Activated naive CD4-positive, alpha-beta T cell treated with anti-CD3 and anti-CD28 coated beads, Interleukin-2, amount 10 ng/mL, durations not matched to agents 7 days and 5 days (primary cell): ENCODE data around the gene CHI3L2.

ENCODE experiments used
- CTCF ChIA-PET: fragments of 350-600 bp; sonication (Branson Sonifier 250); formaldehyde crosslinking; loops from one replicate; lab custom pipeline; 2021; ENCODE audit warnings: antibody characterized with exemption; lab: Charles Lee
- DNase-seq: peaks from one replicate; pipeline ENCODE4 v3.0.0-alpha.2; 2020
- H3K27ac Mint-ChIP-seq: one replicate; pipeline ENCODE4 v1.8.0; 2021; ENCODE audit warnings: mild to moderate bottlenecking, moderate library complexity, mixed read lengths
- H3K27me3 Mint-ChIP-seq: one replicate; pipeline ENCODE4 v1.8.0; 2021; ENCODE audit warnings: mild to moderate bottlenecking, mixed read lengths
- H3K36me3 Mint-ChIP-seq: one replicate; pipeline ENCODE4 v1.8.0; 2021; ENCODE audit warnings: mixed read lengths
- H3K4me1 Mint-ChIP-seq: one replicate; pipeline ENCODE4 v1.8.0; 2021; ENCODE audit warnings: mixed read lengths
- H3K4me3 Mint-ChIP-seq: one replicate; pipeline ENCODE4 v1.8.0; 2021; ENCODE audit warnings: mild to moderate bottlenecking, moderate library complexity, mixed read lengths
- H3K9me3 Mint-ChIP-seq: one replicate; pipeline ENCODE4 v1.8.0; 2021; ENCODE audit warnings: mixed read lengths

Gene CHI3L2

GRCh38 chr1:111267801-111268508, 40.4 kb downstream of the CHI3L2 start:
- H3K27ac Mint-ChIP-seq, result no peak overlapping the region
- H3K27me3 Mint-ChIP-seq, result peaks cover 47% of the 10 kb centered on the region
- no peak for DNase-seq
- H3K4me3 Mint-ChIP-seq, result no peak overlapping the region
- peaks cover 8% of the 10 kb centered on the region for H3K4me1 Mint-ChIP-seq
- CTCF ChIA-PET, result no interaction called here
- peaks cover 1% of the 10 kb centered on the region for H3K9me3 Mint-ChIP-seq
- peaks cover 4% of the 10 kb centered on the region for H3K36me3 Mint-ChIP-seq

DNA sequence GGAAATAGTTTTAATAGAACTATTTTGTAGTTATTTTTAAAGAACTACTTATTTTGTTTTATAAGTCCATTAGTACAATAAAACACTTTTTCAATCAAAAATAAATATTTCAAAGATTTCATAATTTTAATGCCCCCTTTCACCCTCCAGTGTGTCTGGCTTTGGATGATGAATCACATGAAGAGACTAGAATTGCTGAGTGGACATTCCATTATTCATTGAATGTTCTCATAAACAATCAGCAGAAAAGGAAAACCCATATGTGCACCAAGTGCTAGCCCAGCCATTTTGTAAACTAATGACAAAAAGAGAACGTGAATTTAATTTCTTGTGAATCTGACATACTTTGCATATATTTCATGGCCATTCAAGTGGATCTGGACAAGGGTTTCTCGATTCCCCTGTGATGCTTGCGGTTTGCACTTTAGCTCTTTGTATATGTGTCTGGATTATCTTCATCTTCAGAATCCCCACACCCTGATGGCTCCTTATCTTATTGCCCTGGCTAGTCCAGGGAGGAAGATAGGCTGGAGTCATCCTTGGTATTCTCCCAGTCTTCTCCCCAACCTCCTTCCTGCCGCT, 42.4 kb downstream of the CHI3L2 start:
- Mint-ChIP-seq H3K27me3 (peaks cover 43% of the 10 kb centered on the region), H3K4me1 (peaks cover 13% of the 10 kb centered on the region), H3K9me3 (peaks cover 1% of the 10 kb centered on the region), H3K4me3 (no peak overlapping the region), H3K36me3 (peaks cover 4% of the 10 kb centered on the region), H3K27ac (no peak overlapping the region)
- CTCF ChIA-PET, result no interaction called here
- DNase-seq, result no peak

GRCh38 chr1:111270771-111271463, 43.4 kb downstream of the CHI3L2 start:
- Mint-ChIP-seq H3K36me3 (peaks cover 4% of the 10 kb centered on the region), H3K4me1 (peaks cover 20% of the 10 kb centered on the region), H3K9me3 (no peaks in the 10 kb centered on the region), H3K27ac (no peak overlapping the region), H3K27me3 (peaks cover 43% of the 10 kb centered on the region), H3K4me3 (no peak overlapping the region)
- DNase-seq, result no peak
- CTCF ChIA-PET, result interaction anchor here (0.7 to 1.9 kb wide), 4 partner anchors 14 to 72 kb away, joined by 3 to 5 read pairs (median 3); no protein-coding TSS in a partner anchor

DNA sequence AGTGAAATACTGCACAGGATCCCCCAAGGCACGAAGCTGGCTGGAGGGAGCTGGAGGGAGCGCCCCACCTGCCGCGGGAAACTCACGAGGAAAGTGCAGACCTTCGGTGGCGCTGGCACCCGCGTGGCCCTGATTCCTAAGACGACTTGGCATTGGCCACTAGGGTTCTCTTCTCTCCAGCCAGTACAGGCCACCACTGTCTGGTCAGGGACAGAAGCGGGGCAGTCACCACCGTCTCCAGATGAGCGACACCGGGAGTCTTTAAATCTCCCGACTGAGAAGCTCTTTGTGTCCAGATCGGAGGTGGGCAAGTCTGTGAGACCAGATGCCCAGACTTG, 43.9 kb downstream of the CHI3L2 start:
- H3K9me3 Mint-ChIP-seq, result no peaks in the 10 kb centered on the region
- H3K27me3 Mint-ChIP-seq, result peaks cover 43% of the 10 kb centered on the region
- H3K4me3 Mint-ChIP-seq, result no peak overlapping the region
- DNase-seq, result no peak
- H3K4me1 Mint-ChIP-seq, result peaks cover 20% of the 10 kb centered on the region
- H3K36me3 Mint-ChIP-seq, result peaks cover 4% of the 10 kb centered on the region
- CTCF ChIA-PET, result interaction anchor here (0.7 to 1.9 kb wide), 4 partner anchors 14 to 72 kb away, joined by 3 to 5 read pairs (median 3); no protein-coding TSS in a partner anchor
- H3K27ac Mint-ChIP-seq, result no peak overlapping the region

GRCh38 chr1:111272081-111272480, 44.6 kb downstream of the CHI3L2 start:
- CTCF ChIA-PET, result interaction anchor here (1.2 to 1.9 kb wide), 2 partner anchors 49 to 68 kb away, joined by 3 to 5 read pairs; no protein-coding TSS in a partner anchor
- Mint-ChIP-seq H3K27me3 (peaks cover 39% of the 10 kb centered on the region), H3K9me3 (no peaks in the 10 kb centered on the region), H3K27ac (no peak overlapping the region), H3K36me3 (peaks cover 4% of the 10 kb centered on the region), H3K4me3 (no peak overlapping the region), H3K4me1 (peaks cover 20% of the 10 kb centered on the region)
- DNase-seq, result no peak

- Mint-ChIP-seq H3K36me3 (peaks cover 4% of the 10 kb centered on the region), H3K27me3 (peaks cover 31% of the 10 kb centered on the region), H3K4me3 (no peak overlapping the region), H3K27ac (peak overlapping the region; percentile 8), H3K9me3 (no peaks in the 10 kb centered on the region), H3K4me1 (peaks cover 20% of the 10 kb centered on the region)
- CTCF ChIA-PET, result interaction anchor here (1.2 to 1.4 kb wide), 2 partner anchors 60 to 126 kb away, joined by 3 read pairs; no protein-coding TSS in a partner anchor
- no peak for DNase-seq
Measured at GRCh38 chr1:111274653-111275052, 47.1 kb downstream of the CHI3L2 start.

DNA sequence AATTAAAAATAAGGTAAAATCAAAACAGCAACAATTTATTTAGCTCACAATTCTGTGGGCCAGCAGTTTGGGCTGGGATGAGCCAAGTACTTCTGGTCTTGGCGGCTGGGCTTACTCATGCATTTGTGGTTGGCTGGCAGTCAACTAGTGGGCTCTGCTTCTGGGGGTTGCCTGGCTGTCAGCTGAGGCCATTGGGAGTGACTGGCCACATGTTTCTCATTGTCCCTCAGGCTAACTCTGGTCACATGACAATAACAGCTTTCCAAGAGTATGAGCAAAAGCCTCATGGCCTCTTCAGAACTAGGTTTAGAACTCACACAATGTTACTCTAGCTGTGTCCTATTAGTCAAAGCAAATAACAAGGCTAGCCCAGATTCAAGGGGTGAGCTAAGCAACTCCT, 47.6 kb downstream of the CHI3L2 start:
- Mint-ChIP-seq H3K4me3 (no peak overlapping the region), H3K9me3 (no peaks in the 10 kb centered on the region), H3K36me3 (peaks cover 4% of the 10 kb centered on the region), H3K4me1 (peaks cover 20% of the 10 kb centered on the region), H3K27ac (peak overlapping the region; percentile 8), H3K27me3 (peaks cover 28% of the 10 kb centered on the region)
- CTCF ChIA-PET, result interaction anchor here (1.2 to 1.4 kb wide), 2 partner anchors 59 to 125 kb away, joined by 3 read pairs; no protein-coding TSS in a partner anchor
- no peak for DNase-seq

DNA sequence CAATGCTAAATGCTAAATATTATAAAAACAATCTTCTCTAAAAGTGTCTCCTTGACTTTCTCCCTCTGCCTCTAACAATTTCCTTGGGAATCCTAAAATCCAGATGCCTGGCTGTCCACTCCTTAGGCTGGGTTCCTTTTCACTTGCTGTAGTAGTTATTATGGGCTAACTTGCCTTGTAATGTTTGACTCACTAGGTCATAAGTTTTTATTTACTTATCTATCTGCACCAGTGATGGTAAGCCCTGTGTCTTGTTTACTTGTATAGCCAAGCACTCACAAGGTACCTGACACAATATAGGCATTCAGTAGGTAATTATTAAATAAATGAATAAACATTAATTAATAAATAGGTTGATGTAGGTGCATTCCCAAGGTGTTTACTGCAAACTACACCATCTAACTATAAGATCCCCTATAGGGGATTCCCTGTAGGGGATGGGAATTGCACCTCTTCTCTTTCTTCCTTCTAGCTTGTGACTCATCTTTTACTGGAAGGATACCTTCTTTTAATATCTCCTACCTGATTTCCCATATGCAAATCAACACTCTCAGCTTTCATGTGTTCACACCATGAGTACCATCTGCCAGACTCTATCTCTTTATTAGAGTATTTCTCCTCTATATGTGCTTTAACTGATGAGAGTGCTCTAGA, 48.4 kb downstream of the CHI3L2 start:
- Mint-ChIP-seq H3K4me3 (no peak overlapping the region), H3K27me3 (peaks cover 19% of the 10 kb centered on the region), H3K9me3 (no peaks in the 10 kb centered on the region), H3K4me1 (peaks cover 19% of the 10 kb centered on the region), H3K27ac (no peak overlapping the region), H3K36me3 (peaks cover 3% of the 10 kb centered on the region)
- CTCF ChIA-PET, result no interaction called here
- DNase-seq, result no peak

DNA sequence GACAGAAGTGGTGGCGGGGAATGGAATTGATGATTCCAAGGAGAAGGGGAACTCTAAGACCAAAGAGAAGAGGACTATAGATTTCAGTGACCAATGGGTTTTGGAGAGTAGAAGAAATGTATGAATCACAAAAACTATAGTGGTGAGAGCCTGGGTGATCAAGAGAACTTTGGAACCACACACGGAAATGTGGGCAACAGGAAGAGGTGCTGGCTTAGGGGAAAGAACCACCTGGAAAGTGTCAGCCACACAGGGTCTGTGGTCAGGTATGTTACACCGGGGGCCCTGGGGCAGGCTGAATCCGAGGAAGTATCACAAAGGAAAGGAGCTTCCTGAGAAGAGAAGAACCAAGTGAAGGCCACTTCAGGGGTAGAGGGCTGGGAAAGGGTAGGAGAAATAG, 51.6 kb downstream of the CHI3L2 start:
- Mint-ChIP-seq H3K27ac (no peak overlapping the region), H3K36me3 (no peaks in the 10 kb centered on the region), H3K9me3 (no peaks in the 10 kb centered on the region), H3K4me3 (no peak overlapping the region), H3K4me1 (peaks cover 12% of the 10 kb centered on the region), H3K27me3 (peaks cover 5% of the 10 kb centered on the region)
- CTCF ChIA-PET, result no interaction called here
- no peak for DNase-seq

- Mint-ChIP-seq H3K9me3 (no peaks in the 10 kb centered on the region), H3K27ac (no peak overlapping the region), H3K36me3 (no peaks in the 10 kb centered on the region), H3K4me1 (peaks cover 4% of the 10 kb centered on the region), H3K4me3 (no peak overlapping the region), H3K27me3 (peaks cover 5% of the 10 kb centered on the region)
- CTCF ChIA-PET, result no interaction called here
- DNase-seq, result no peak
Measured at GRCh38 chr1:111280267-111280666, 52.8 kb downstream of the CHI3L2 start.

DNA sequence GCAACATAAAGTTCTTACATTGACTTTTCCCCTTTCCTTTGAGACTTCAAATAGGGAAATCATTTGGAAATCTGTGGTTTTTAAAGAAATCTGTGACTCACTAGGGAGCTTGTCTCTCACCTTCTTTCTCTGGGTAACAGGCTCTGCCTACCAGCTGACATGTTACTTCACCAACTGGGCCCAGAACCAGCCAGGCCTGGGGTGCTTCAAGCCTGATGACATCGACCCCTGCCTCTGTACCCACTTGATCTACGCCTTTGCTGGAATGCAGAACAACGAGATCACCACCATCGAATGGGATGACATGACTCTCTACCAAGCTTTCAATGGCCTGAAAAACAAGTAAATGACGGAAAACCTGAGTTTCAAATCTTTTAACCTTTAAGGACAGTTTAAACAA, 53.9 kb downstream of the CHI3L2 start:
- CTCF ChIA-PET, result no interaction called here
- Mint-ChIP-seq H3K27ac (no peak overlapping the region), H3K9me3 (no peaks in the 10 kb centered on the region), H3K4me1 (no peaks in the 10 kb centered on the region), H3K27me3 (peaks cover 5% of the 10 kb centered on the region), H3K4me3 (no peak overlapping the region), H3K36me3 (no peaks in the 10 kb centered on the region)
- no peak for DNase-seq

DNA sequence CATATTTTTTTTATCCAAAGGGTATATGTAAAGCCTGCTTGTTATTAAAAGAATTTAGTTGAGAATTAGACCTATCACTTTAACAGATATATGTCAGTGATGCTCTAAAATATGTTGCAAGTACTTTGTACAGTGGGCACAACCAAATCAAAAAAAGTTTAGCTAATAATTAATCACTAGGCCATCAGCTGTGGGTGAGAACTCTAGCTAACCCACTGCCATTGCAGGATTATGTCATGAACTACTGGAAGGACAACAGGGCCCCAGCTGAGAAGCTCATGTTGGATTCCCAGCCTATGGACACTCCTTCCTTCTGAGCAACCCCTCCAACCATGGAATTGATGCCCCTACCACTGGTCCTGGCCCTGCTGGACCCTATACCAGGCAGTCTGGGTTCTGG, 56.3 kb downstream of the CHI3L2 start:
- no peak overlapping the region for H3K4me3 Mint-ChIP-seq
- no peak overlapping the region for H3K27ac Mint-ChIP-seq
- no peaks in the 10 kb centered on the region for H3K36me3 Mint-ChIP-seq
- no peak for DNase-seq
- peaks cover 5% of the 10 kb centered on the region for H3K27me3 Mint-ChIP-seq
- no peaks in the 10 kb centered on the region for H3K9me3 Mint-ChIP-seq
- H3K4me1 Mint-ChIP-seq, result no peaks in the 10 kb centered on the region
- CTCF ChIA-PET, result no interaction called here

GRCh38 chr1:111285879-111286278, 58.4 kb downstream of the CHI3L2 start:
- Mint-ChIP-seq H3K27ac (no peak overlapping the region), H3K4me3 (no peak overlapping the region), H3K36me3 (no peaks in the 10 kb centered on the region), H3K27me3 (no peaks in the 10 kb centered on the region), H3K4me1 (no peaks in the 10 kb centered on the region), H3K9me3 (no peaks in the 10 kb centered on the region)
- no peak for DNase-seq
- CTCF ChIA-PET, result no interaction called here

GRCh38 chr1:111286912-111287311, 59.4 kb downstream of the CHI3L2 start:
- H3K36me3 Mint-ChIP-seq, result no peaks in the 10 kb centered on the region
- H3K27ac Mint-ChIP-seq, result no peak overlapping the region
- CTCF ChIA-PET, result no interaction called here
- H3K9me3 Mint-ChIP-seq, result no peaks in the 10 kb centered on the region
- no peak for DNase-seq
- no peak overlapping the region for H3K4me3 Mint-ChIP-seq
- no peaks in the 10 kb centered on the region for H3K4me1 Mint-ChIP-seq
- H3K27me3 Mint-ChIP-seq, result no peaks in the 10 kb centered on the region
